SH-SY5Y (cell line): ENCODE results near the gene CD151.

Source experiments
- GATA2 ChIP-seq: IDR thresholded peaks from 2 replicates; pipeline ENCODE4 v1.6.1; 2011; ENCODE audit warnings: mild to moderate bottlenecking, low read depth, low read length
- GATA3 ChIP-seq: IDR thresholded peaks from 2 replicates; pipeline ENCODE4 v1.6.1; 2011; ENCODE audit warnings: low read depth, mild to moderate bottlenecking, low read length, moderate library complexity

- TF ChIP-seq GATA2 (no peak), GATA3 (no peak)
Observed at GRCh38 chr11:823441-824291, 9.1 kb upstream of the CD151 start.
